NCI-H1105 (cell line): ENCODE data around the gene PCDHB15.
"Not testable (repeated sequence)": the region's sequence is repeated elsewhere in the genome, so short reads cannot be mapped to it uniquely, and the experiment has no call there.

Experiments
- DNase-seq: peaks from one replicate; lab custom pipeline; 2025; lab: John Stamatoyannopoulos, UW

PCDHB15 gene

DNA sequence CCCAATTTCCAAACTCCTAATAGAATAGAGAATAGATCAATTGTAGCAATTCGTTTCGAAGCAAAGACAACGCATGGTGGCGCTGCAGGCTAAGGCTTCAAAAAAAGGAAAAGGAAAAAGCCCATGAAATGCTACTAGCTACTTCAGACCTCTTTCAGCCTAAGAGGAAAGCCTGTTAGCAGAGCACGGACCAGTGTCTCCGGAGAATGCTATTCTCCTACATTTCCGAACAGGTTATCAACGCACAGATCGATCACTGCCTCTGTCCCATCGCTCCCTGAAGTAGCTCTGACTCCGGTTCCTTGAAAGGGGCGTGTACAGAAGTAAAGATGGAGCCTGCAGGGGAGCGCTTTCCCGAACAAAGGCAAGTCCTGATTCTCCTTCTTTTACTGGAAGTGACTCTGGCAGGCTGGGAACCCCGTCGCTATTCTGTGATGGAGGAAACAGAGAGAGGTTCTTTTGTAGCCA lies at the start of gene PCDHB15:
PCDHB15 (plus strand) TSS at position 146 of the 468 bp plus-strand sequence; CDS start at position 330, 184 bp downstream.
- no peak for DNase-seq

DNA sequence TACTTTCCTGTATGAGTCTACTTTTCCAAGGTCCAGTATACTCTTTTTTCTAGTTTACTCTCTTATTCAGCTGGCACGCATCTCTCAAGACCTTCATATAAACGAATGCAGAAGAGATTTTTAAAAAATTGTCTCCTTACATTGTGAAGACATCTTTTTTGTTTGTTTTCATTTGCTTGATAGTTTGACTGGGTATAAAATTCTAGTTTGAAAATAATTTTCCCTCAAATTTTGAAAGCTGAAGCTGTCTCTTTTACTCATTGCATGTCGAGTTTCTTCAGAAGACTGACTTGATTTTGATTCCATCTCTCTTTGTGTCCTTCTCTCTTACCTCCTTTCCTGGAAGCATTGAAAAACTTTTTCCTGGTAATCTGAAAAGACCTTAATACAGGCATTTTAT lies 48.8 kb upstream of the PCDHB15 start:
- no peak for DNase-seq

DNA sequence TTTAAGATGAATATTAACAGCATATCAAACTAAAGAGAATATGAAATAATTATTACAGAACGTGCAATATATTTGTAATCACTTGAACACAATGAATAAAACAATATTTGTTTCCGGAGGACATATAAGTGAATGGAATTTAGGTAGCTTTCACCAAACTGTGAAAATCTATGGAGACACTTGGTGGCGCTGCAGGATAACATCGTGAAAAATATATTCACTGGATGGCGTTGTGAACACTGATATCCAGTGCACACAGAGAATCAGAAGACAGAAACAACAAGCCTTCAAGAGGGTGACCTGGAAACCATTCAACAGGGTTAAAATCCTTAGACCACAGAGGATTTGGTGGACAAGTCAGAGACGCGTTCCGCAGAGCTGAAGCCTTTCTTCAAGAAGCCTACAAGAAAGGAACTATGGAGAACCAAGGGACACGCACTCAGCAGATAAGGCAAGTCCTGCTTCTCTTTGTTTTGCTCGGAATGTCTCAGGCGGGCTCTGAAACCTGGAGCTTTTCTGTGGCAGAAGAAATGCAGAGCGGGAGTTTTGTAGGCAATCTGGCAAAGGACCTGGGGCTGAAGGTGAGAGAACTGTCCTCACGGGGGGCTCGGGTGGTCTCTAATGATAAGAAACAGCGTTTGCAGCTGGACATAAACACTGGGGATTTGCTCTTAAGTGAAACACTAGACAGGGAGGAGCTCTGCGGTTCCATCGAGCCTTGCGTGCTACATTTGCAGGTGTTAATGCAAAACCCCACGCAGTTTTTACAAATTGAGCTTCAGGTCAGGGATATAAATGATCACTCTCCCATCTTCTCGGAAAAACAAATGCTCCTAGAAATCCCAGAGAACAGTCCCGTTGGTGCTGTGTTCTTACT lies 45.6 kb upstream of the PCDHB15 start, which contains the start of gene PCDHB11:
PCDHB11 (plus strand) TSS at position 269 of the 877 bp plus-strand sequence; CDS start at position 417, 148 bp downstream.
- DNase-seq: peak; percentile 58

DNA sequence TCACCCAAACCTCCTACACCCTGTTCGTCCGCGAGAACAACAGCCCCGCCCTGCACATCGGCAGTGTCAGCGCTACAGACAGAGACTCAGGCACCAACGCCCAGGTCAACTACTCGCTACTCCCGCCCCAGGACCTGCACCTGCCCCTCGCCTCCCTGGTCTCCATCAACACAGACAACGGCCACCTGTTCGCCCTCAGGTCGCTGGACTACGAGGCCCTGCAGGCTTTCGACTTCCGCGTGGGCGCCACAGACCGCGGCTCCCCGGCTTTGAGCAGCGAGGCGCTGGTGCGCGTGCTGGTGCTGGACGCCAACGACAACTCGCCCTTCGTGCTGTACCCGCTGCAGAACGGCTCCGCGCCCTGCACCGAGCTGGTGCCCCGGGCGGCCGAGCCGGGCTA lies 44.1 kb upstream of the PCDHB15 start:
- not testable (repeated sequence) for DNase-seq

DNA sequence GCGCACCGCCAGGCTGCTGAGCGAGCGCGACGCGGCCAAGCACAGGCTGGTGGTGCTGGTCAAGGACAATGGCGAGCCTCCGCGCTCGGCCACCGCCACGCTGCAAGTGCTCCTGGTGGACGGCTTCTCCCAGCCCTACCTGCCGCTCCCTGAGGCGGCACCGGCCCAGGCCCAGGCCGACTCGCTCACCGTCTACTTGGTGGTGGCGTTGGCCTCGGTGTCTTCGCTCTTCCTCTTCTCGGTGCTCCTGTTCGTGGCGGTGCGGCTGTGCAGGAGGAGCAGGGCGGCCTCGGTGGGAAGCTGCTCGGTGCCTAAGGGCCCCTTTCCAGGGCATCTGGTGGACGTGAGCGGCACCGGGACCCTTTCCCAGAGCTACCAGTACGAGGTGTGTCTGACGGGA lies 43.5 kb upstream of the PCDHB15 start:
- not testable (repeated sequence) for DNase-seq

DNA sequence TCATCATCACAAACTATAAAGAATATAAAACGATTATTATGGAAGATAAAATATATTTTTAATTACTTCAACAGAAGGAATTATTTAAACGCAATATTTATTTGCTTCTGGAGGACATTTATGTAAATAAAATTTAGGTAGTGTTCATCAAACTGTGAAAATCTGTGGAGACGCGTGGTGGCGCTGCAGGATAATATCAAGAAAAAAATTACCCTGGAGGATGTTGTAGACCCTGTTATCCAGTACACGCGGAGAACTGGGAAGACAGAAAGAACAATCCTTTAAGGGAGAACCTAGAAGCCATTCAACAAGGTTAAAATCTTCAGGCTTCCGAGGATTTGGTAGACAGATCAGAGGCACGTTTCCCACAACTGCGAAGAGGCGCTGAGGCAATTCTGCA lies 36.7 kb upstream of the PCDHB15 start, which contains the start of gene PCDHB12:
PCDHB12 (plus strand) TSS at position 242 of the 400 bp plus-strand sequence. CDS start 189 bp downstream, outside the sequence.
- no peak for DNase-seq

DNA sequence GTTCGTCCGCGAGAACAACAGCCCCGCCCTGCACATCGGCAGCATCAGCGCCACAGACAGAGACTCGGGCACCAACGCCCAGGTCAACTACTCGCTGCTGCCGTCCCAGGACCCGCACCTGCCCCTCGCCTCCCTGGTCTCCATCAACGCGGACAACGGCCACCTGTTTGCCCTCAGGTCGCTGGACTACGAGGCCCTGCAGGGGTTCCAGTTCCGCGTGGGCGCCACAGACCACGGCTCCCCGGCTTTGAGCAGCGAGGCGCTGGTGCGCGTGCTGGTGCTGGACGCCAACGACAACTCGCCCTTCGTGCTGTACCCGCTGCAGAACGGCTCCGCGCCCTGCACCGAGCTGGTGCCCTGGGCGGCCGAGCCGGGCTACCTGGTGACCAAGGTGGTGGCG lies 34.9 kb upstream of the PCDHB15 start:
- DNase-seq: not testable (repeated sequence)

DNA sequence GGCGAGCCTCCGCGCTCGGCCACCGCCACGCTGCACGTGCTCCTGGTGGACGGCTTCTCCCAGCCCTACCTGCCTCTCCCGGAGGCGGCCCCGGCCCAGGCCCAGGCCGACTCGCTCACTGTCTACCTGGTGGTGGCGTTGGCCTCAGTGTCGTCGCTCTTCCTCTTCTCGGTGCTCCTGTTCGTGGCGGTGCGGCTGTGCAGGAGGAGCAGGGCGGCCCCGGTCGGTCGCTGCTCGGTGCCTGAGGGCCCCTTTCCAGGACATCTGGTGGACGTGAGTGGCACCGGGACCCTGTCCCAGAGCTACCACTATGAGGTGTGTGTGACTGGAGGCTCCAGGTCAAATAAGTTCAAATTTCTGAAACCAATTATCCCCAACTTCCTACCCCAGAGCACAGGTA lies 34.3 kb upstream of the PCDHB15 start:
- DNase-seq: not testable (repeated sequence)

DNA sequence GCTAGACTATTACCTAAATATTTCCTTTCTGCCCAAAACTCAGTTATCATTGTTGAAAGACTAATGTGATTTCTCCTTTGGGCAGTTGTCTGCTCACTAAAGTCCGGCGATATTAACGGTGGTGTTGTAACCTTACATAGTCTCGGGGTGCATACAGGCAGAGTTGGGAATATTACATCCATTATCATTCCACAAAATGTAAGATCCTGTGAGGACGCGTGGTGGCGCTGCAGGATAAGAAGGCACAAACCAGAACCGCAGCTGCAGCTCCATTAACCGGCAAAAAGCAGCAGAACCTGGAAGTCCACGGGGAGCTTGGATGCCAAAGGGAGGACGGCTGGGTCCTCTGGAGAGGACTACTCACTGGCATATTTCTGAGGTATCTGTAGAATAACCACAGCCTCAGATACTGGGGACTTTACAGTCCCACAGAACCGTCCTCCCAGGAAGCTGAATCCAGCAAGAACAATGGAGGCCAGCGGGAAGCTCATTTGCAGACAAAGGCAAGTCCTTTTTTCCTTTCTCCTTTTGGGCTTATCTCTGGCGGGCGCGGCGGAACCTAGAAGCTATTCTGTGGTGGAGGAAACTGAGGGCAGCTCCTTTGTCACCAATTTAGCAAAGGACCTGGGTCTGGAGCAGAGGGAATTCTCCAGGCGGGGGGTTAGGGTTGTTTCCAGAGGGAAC lies 31.4 kb upstream of the PCDHB15 start, which contains the start of gene PCDHB13:
PCDHB13 (plus strand) TSS at position 264 of the 684 bp plus-strand sequence; CDS start at position 469, 205 bp downstream.
- DNase-seq: not testable (repeated sequence)

DNA sequence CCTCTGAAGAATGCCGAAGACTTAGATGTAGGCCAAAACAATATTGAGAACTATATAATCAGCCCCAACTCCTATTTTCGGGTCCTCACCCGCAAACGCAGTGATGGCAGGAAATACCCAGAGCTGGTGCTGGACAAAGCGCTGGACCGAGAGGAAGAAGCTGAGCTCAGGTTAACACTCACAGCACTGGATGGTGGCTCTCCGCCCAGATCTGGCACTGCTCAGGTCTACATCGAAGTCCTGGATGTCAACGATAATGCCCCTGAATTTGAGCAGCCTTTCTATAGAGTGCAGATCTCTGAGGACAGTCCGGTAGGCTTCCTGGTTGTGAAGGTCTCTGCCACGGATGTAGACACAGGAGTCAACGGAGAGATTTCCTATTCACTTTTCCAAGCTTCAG lies 30.6 kb upstream of the PCDHB15 start:
- not testable (repeated sequence) for DNase-seq

DNA sequence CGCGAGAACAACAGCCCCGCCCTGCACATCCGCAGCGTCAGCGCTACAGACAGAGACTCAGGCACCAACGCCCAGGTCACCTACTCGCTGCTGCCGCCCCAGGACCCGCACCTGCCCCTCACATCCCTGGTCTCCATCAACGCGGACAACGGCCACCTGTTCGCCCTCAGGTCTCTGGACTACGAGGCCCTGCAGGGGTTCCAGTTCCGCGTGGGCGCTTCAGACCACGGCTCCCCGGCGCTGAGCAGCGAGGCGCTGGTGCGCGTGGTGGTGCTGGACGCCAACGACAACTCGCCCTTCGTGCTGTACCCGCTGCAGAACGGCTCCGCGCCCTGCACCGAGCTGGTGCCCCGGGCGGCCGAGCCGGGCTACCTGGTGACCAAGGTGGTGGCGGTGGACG lies 29.7 kb upstream of the PCDHB15 start:
- DNase-seq: not testable (repeated sequence)

DNA sequence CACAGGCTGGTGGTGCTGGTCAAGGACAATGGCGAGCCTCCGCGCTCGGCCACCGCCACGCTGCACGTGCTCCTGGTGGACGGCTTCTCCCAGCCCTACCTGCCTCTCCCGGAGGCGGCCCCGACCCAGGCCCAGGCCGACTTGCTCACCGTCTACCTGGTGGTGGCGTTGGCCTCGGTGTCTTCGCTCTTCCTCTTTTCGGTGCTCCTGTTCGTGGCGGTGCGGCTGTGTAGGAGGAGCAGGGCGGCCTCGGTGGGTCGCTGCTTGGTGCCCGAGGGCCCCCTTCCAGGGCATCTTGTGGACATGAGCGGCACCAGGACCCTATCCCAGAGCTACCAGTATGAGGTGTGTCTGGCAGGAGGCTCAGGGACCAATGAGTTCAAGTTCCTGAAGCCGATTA lies 29.2 kb upstream of the PCDHB15 start:
- DNase-seq: not testable (repeated sequence)

DNA sequence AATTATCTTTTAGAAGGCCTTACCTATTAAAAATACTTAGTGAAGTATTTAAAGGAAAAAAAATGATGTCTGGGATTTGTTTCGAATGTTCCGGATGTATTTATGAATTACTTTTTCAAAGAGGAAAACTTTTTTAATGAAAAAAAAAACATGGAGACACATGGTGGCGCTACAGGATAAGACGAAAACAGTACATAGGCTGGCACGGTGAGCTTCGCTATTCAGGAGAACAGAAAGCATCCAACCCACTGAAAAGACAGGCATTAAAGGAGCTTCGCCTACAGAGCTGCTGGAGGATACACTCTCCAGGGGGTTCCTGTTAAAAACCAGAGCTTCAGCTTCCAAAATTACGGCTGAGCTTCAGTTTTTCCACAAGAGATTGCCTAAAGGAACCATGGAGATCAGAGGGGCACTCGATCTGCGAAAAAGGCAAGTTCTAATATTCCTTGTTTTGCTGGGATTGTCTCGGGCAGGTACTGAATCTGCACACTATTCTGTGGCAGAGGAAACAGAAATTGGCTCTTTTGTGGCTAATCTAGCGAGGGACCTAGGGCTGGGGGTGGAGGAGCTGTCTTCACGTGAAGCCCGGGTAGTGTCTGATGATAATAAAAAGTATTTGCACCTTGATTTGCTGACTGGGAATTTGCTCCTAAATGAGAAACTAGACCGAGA lies 21.9 kb upstream of the PCDHB15 start, which contains the start of gene PCDHB14:
PCDHB14 (plus strand) TSS at position 232 of the 672 bp plus-strand sequence; CDS start at position 395, 163 bp downstream.
- peak; percentile 50 for DNase-seq

DNA sequence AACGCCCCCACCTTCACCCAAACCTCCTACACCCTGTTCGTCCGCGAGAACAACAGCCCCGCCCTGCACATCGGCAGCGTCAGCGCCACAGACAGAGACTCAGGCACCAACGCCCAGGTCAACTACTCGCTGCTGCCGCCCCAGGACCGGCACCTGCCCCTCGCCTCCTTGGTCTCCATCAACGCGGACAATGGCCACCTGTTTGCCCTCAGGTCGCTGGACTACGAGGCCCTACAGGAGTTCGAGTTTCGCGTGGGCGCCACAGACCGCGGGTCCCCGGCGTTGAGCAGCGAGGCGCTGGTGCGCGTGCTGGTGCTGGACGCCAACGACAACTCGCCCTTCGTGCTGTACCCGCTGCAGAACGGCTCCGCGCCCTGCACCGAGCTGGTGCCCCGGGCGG lies 20.4 kb upstream of the PCDHB15 start:
- DNase-seq: not testable (repeated sequence)

DNA sequence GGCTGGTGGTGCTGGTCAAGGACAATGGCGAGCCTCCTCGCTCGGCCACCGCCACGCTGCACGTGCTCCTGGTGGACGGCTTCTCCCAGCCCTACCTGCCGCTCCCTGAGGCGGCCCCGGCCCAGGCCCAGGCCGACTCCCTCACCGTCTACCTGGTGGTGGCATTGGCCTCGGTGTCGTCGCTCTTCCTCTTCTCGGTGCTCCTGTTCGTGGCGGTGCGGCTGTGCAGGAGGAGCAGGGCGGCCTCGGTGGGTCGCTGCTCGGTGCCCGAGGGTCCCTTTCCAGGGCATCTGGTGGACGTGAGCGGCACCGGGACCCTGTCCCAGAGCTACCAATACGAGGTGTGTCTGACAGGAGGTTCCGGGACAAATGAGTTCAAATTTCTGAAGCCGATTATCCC lies 19.8 kb upstream of the PCDHB15 start:
- not testable (repeated sequence) for DNase-seq

DNA sequence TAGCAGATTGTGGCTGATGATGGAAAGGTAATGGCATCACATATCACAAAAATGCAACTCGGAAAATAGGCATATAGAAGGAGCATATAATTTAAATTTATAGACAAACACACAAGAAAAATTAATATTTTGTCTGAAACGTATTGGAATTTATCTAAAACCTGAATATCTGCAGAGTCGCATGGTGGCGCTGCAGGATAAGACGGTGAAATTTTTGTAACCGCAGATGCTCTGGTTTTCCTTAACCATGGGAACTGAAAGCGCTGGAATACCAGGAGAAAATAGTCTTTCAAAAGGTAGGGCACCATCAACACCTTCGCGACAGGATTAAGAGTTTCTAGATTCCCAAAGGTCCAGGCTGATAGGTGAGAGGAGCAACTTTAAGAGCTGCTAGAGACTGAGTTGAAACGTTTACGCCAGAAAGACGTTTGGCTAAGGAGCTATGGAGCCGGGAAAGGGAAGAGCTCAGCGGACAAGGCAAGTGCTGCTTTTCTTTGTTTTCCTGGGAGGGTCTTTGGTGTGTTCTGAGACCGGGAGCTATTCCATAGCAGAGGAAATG lies 11.0 kb upstream of the PCDHB15 start:
- DNase-seq: no peak

DNA sequence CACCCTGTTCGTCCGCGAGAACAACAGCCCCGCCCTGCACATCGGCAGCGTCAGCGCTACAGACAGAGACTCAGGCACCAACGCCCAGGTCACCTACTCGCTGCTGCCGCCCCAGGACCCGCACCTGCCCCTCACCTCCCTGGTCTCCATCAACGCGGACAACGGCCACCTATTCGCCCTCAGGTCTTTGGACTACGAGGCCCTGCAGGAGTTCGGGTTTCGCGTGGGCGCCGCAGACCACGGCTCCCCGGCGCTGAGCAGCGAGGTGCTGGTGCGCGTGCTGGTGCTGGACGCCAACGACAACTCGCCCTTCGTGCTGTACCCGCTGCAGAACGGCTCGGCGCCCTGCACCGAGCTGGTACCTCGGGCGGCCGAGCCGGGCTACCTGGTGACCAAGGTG lies 9.3 kb upstream of the PCDHB15 start:
- DNase-seq: not testable (repeated sequence)

DNA sequence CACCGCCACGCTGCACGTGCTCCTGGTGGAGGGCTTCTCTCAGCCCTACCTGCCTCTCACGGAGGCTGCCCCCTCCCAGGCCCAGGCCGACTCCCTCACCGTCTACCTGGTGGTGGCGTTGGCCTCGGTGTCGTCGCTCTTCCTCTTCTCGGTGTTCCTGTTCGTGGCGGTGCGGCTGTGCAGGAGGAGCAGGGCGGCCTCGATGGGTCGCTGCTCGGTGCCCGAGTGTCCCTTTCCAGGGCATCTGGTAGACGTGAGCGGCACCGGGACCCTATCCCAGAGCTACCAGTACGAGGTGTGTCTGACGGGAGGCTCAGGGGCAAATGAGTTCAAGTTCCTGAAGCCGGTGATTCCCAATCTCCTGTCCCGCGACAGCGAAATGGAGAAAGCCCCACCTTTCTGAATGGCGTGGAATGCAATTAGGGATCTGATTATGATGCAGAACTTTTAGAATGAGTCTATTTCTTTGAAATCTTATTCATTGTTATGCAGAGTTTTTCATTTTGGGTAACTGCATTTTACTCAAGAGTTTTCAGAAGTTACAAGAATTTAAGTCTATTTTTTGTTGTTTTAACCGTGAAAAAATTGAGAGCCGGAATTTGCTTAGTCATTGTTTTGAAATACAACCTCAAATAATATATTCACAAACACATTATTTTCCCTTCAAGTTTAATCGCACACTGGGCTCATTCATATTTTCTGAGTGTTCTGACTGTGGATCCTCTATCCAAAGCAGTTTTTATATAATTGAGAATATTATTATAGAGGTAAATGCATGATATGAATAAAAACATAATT lies 8.5 kb upstream of the PCDHB15 start:
- no peak for DNase-seq

DNA sequence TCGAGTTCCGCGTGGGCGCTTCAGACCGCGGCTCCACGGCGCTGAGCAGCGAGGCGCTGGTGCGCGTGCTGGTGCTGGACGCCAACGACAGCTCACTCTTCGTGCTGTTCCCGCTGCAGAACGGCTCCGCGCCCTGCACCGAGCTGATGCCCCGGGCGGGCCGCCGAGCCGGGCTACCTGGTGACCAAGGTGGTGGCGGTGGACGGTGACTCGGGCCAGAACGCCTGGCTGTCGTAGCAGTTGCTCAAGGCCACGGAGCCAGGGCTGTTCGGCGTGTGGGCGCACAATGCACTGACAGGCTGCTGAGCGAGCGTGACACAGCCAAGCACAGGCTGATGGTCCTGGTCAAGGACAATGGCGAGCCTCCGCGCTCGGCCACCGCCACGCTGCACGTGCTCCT lies 3.7 kb upstream of the PCDHB15 start:
- no peak for DNase-seq

DNA sequence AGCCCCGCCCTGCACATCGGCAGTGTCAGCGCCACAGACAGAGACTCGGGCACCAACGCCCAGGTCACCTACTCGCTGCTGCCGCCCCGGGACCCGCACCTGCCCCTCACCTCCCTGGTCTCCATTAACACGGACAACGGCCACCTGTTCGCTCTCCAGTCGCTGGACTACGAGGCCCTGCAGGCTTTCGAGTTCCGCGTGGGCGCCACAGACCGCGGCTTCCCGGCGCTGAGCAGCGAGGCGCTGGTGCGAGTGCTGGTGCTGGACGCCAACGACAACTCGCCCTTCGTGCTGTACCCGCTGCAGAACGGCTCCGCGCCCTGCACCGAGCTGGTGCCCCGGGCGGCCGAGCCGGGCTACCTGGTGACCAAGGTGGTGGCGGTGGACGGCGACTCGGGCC lies 1.8 kb downstream of the PCDHB15 start:
- DNase-seq: not testable (repeated sequence)

DNA sequence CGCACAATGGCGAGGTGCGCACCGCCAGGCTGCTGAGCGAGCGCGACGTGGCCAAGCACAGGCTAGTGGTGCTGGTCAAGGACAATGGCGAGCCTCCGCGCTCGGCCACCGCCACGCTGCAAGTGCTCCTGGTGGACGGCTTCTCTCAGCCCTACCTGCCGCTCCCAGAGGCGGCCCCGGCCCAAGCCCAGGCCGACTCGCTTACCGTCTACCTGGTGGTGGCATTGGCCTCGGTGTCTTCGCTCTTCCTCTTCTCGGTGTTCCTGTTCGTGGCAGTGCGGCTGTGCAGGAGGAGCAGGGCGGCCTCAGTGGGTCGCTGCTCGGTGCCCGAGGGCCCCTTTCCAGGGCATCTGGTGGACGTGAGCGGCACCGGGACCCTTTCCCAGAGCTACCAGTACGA lies 2.2 kb downstream of the PCDHB15 start:
- not testable (repeated sequence) for DNase-seq
